OCI-LY7 (cell line): Measurements from ENCODE around the gene GLMN. TPM values are rescaled to one million over a fixed set of nuclear protein-coding genes. Genes with fewer than 3 reads are reported as not detected.

Source experiments
- BruUV-seq: library from RNA; stranded (reverse); fragments of 400-500 nt; replicated peaks from 2 replicates; lab custom pipeline; 2021; lab: Mats Ljungman, UMichigan
- CTCF ChIA-PET: fragments of 300-600 bp; sonication (Branson Sonifier 250); formaldehyde crosslinking; loops from one replicate; lab custom pipeline; 2022; ENCODE audit warnings: antibody characterized with exemption; ENCODE audit not compliant: unreplicated experiment; lab: Charles Lee
- POLR2A ChIA-PET: fragments of 300-600 bp; sonication (Branson Sonifier 250); formaldehyde crosslinking; loops from one replicate; lab custom pipeline; 2022; ENCODE audit warnings: antibody characterized with exemption; lab: Charles Lee
- DNase-seq: peaks from one replicate; pipeline ENCODE4 v3.0.0-alpha.2; 2015; ENCODE audit warnings: low spot score
- H2AFZ ChIP-seq: fragments of 200-600 bp; sonication (generic), shearing (Covaris generic); 2 replicates; pipeline ENCODE4 v1.6.1; 2014; ENCODE audit warnings: mild to moderate bottlenecking, antibody characterized with exemption, low read length, moderate library complexity
- H3K27ac ChIP-seq: fragments of 200-600 bp; sonication (generic); 2 replicates; pipeline ENCODE4 v1.5.1; 2014; ENCODE audit warnings: mixed run types, low read depth, mild to moderate bottlenecking, moderate library complexity, low read length, inconsistent platforms; ENCODE audit not compliant: poor library complexity, severe bottlenecking
- H3K36me3 ChIP-seq: fragments of 200-600 bp; sonication (generic); 2 replicates; pipeline ENCODE4 v1.6.1; 2014; ENCODE audit warnings: mild to moderate bottlenecking, antibody characterized with exemption, low read length, moderate library complexity, mixed read lengths; ENCODE audit not compliant: insufficient read depth
- H3K4me1 ChIP-seq: fragments of 200-600 bp; sonication (generic); 2 replicates; pipeline ENCODE4 v1.5.1; 2014; ENCODE audit warnings: mild to moderate bottlenecking, low read length; ENCODE audit not compliant: insufficient read depth, poor library complexity, severe bottlenecking
- H3K4me2 ChIP-seq: fragments of 200-600 bp; sonication (generic); 2 replicates; pipeline ENCODE4 v1.6.1; 2014; ENCODE audit warnings: mild to moderate bottlenecking, low read length
- H3K4me3 ChIP-seq: fragments of 200-600 bp; sonication (generic); 2 replicates; pipeline ENCODE4 v1.5.1; 2014; ENCODE audit warnings: mild to moderate bottlenecking, low read depth, low read length; ENCODE audit not compliant: poor library complexity, severe bottlenecking
- H3K79me2 ChIP-seq: fragments of 200-600 bp; sonication (generic); 2 replicates; pipeline ENCODE4 v1.6.1; 2016; ENCODE audit warnings: low read depth, mild to moderate bottlenecking, low read length, moderate library complexity, mixed read lengths; ENCODE audit not compliant: insufficient read depth
- H3K9me2 ChIP-seq: fragments of 200-600 bp; sonication (generic); 2 replicates; pipeline ENCODE4 v1.6.1; 2016; ENCODE audit warnings: mild to moderate bottlenecking, low read length, mixed read lengths; ENCODE audit not compliant: insufficient read depth
- H3K9me3 ChIP-seq: fragments of 200-600 bp; sonication (generic); 2 replicates; pipeline ENCODE4 v1.6.1; 2014; ENCODE audit warnings: mild to moderate bottlenecking, mixed run types, low read length, mixed read lengths
- H4K20me1 ChIP-seq: fragments of 200-600 bp; sonication (generic); 2 replicates; pipeline ENCODE4 v1.6.1; 2014; ENCODE audit warnings: mild to moderate bottlenecking, antibody characterized with exemption, low read length, moderate library complexity, mixed read lengths; ENCODE audit not compliant: insufficient read depth
- CTCF ChIP-seq: fragments of 200-600 bp; sonication (generic); conservative IDR thresholded peaks from 2 replicates; pipeline ENCODE4 v1.5.1; 2014; ENCODE audit warnings: mild to moderate bottlenecking, antibody characterized with exemption, low read length, moderate library complexity, mixed read lengths
- EZH2phosphoT487 ChIP-seq: fragments of 200-600 bp; sonication (generic); IDR thresholded peaks from 2 replicates; pipeline ENCODE4 v1.6.1; 2018; ENCODE audit warnings: low read depth, borderline replicate concordance, mild to moderate bottlenecking, mixed run types, antibody characterized with exemption, low read length, moderate library complexity, mixed read lengths
- intact Hi-C: fragments of 100-400 bp; cut with micrococcal nuclease; formaldehyde crosslinking; loops from one replicate; pipeline ENCODE4 v1.10.0; 2022; ENCODE audit not compliant: unreplicated experiment
- total RNA-seq, 2 experiments: library from RNA; depleted of rRNA in 1 of 2; stranded (reverse); fragments of >200 nt in 1 of 2; shearing (Covaris generic) in 1 of 2; gene quantifications; 2 replicates each; pipeline ENCODE4 v1.2.3, GENCODE V29; 2014 to 2022

The GLMN gene
- total RNA-seq, 2 experiments from 2014 or later, result 12.4 to 14.6 TPM

GRCh38 chr1:92327794-92328193, 29.0 kb upstream of the GLMN start:
- Histone ChIP-seq H3K9me3 (peaks cover 12% of the 10 kb centered on the region; the same call in 1 of the 2 replicates), H3K4me3 (no peak overlapping the region), H3K4me1 (no peaks in the 10 kb centered on the region), H3K4me2 (no peak overlapping the region), H2AFZ (no peak overlapping the region), H3K36me3 (peaks cover 51% of the 10 kb centered on the region), H4K20me1 (no peaks in the 10 kb centered on the region), H3K27ac (no peak overlapping the region), H3K9me2 (no peaks in the 10 kb centered on the region), H3K79me2 (no peaks in the 10 kb centered on the region)
- ChIA-PET POLR2A (interaction anchor here (0.7 to 0.8 kb wide), 2 partner anchors 132 to 336 kb away, joined by 3 to 5 read pairs; no protein-coding TSS in a partner anchor), CTCF (no interaction called here)
- BruUV-seq, result no TSS peak
- intact Hi-C loops, result no loop called here
- TF ChIP-seq EZH2phosphoT487 (no peak), CTCF (no peak)
- DNase-seq, result no peak

- no TSS peak for BruUV-seq
- H2AFZ ChIP-seq, result no peak overlapping the region
- POLR2A ChIA-PET, result no interaction called here
- no peak overlapping the region for H3K27ac ChIP-seq
- no peak overlapping the region for H3K4me3 ChIP-seq
- TF ChIP-seq EZH2phosphoT487 (no peak), CTCF (no peak)
- DNase-seq, result no peak
- peaks cover 12% of the 10 kb centered on the region; the same call in 1 of the 2 replicates for H3K9me3 ChIP-seq
- no peaks in the 10 kb centered on the region for H4K20me1 ChIP-seq
- no peaks in the 10 kb centered on the region for H3K79me2 ChIP-seq
- H3K9me2 ChIP-seq, result no peaks in the 10 kb centered on the region
- CTCF ChIA-PET, result no interaction called here
- intact Hi-C loops, result no loop called here
- no peaks in the 10 kb centered on the region for H3K4me1 ChIP-seq
- peaks cover 51% of the 10 kb centered on the region for H3K36me3 ChIP-seq
- no peak overlapping the region for H3K4me2 ChIP-seq
These were observed 27.9 kb upstream of the GLMN start for GRCh38 chr1:92326681-92327080.

- H4K20me1 ChIP-seq, result no peaks in the 10 kb centered on the region
- TF ChIP-seq EZH2phosphoT487 (no peak), CTCF (no peak)
- CTCF ChIA-PET, result no interaction called here
- H2AFZ ChIP-seq, result no peak overlapping the region
- H3K9me3 ChIP-seq, result peaks cover 12% of the 10 kb centered on the region; the same call in 1 of the 2 replicates
- DNase-seq, result no peak
- H3K4me1 ChIP-seq, result no peaks in the 10 kb centered on the region
- H3K79me2 ChIP-seq, result no peaks in the 10 kb centered on the region
- no peak overlapping the region for H3K4me2 ChIP-seq
- no peak overlapping the region for H3K27ac ChIP-seq
- H3K4me3 ChIP-seq, result no peak overlapping the region
- H3K36me3 ChIP-seq, result peaks cover 55% of the 10 kb centered on the region
- intact Hi-C loops, result no loop called here
- BruUV-seq, result no TSS peak
- POLR2A ChIA-PET, result interaction anchor here (0.6 kb wide), 1 partner anchor 33 kb away, joined by 3 read pairs; no protein-coding TSS in a partner anchor
- no peaks in the 10 kb centered on the region for H3K9me2 ChIP-seq
These were observed 26.0 kb upstream of the GLMN start for GRCh38 chr1:92324784-92325183.
